DMS79 treated with DMSO at 0.1 percent for 48 hours (cell line): Measurements from ENCODE around the gene NFATC4.

Experiments used
- DNase-seq: peaks from one replicate; lab custom pipeline; 2025; lab: John Stamatoyannopoulos, UW

The NFATC4 gene

GRCh38 chr14:24389226-24389848 lies 21.4 kb downstream of the NFATC4 start:
- DNase-seq = no peak

GRCh38 chr14:24390701-24391468 lies 22.9 kb downstream of the NFATC4 start:
- DNase-seq = no peak

- peak; percentile 63 for DNase-seq
These were observed 24.5 kb downstream of the NFATC4 start for GRCh38 chr14:24392325-24393091.

- no peak for DNase-seq
These were observed 26.3 kb downstream of the NFATC4 start for GRCh38 chr14:24394275-24394674.

- peak; percentile 15 for DNase-seq
These were observed 27.9 kb downstream of the NFATC4 start for GRCh38 chr14:24395609-24396582.

GRCh38 chr14:24397639-24398292 lies 29.8 kb downstream of the NFATC4 start:
- no peak for DNase-seq

GRCh38 chr14:24398293-24398652 lies 30.3 kb downstream of the NFATC4 start:
- no peak for DNase-seq

GRCh38 chr14:24398653-24399446 lies 30.9 kb downstream of the NFATC4 start, which contains the start of gene NYNRIN:
TSS of gene NYNRIN (plus strand) at chr14:24399003. CDS start at chr14:24399247, 244 bp downstream.
- DNase-seq = no peak

GRCh38 chr14:24399447-24399822 lies 31.5 kb downstream of the NFATC4 start:
- peak; percentile 69 for DNase-seq

GRCh38 chr14:24399999-24400718 lies 32.2 kb downstream of the NFATC4 start:
- DNase-seq = peak; percentile 14

- DNase-seq = no peak
These were observed 34.1 kb downstream of the NFATC4 start for GRCh38 chr14:24401810-24402702.

GRCh38 chr14:24403294-24403998 lies 35.5 kb downstream of the NFATC4 start:
- DNase-seq = no peak

GRCh38 chr14:24404814-24405213 lies 36.8 kb downstream of the NFATC4 start:
- DNase-seq = no peak

GRCh38 chr14:24406416-24406815 lies 38.4 kb downstream of the NFATC4 start:
- DNase-seq = no peak

GRCh38 chr14:24407608-24408325 lies 39.8 kb downstream of the NFATC4 start:
- DNase-seq = no peak

- DNase-seq = no peak
These were observed 40.8 kb downstream of the NFATC4 start for GRCh38 chr14:24408764-24409163.

GRCh38 chr14:24409192-24409591 lies 41.2 kb downstream of the NFATC4 start:
- no peak for DNase-seq
